CD14-positive monocyte (primary cell): Measurements from ENCODE around the gene EPHA3. TPM values are rescaled to one million over a fixed set of nuclear protein-coding genes. Genes with fewer than 3 reads are reported as not detected.

ENCODE experiments used
- DNase-seq, 3 donors: peaks; one replicate each; pipeline ENCODE4 v3.0.0-alpha.2; 2011 to 2022
- H2AFZ ChIP-seq: 2 replicates; pipeline ENCODE4 v1.6.0; 2012; ENCODE audit warnings: mild to moderate bottlenecking, low read depth, low read length, inconsistent platforms; ENCODE audit not compliant: insufficient read depth, poor library complexity, severe bottlenecking
- H3K27ac ChIP-seq, 2 donors: 1 replicate in 1 of 2; 2 replicates in 1 of 2; pipeline ENCODE4 v1.5.1; 2012 to 2013; ENCODE audit warnings: low read length in 2 of 2, control low read depth in 1 of 2, inconsistent platforms in 1 of 2, low read depth in 1 of 2, mild to moderate bottlenecking in 1 of 2
- H3K27me3 ChIP-seq, 2 donors: one replicate each; pipeline versions ENCODE4 v1.6.0 to v1.6.1; 2011 to 2013; ENCODE audit warnings: low read length in 2 of 2; ENCODE audit not compliant: control insufficient read depth in 2 of 2, insufficient read depth in 2 of 2
- H3K36me3 ChIP-seq, 2 donors: replicated peaks in 1 of 2; 1 replicate in 1 of 2; 2 replicates in 1 of 2; pipeline versions ENCODE4 v1.5.1 to v1.6.1; 2012 to 2013; ENCODE audit warnings: low read length in 2 of 2, control low read depth in 1 of 2, inconsistent platforms in 1 of 2, mild to moderate bottlenecking in 1 of 2; ENCODE audit not compliant: insufficient read depth in 2 of 2, control insufficient read depth in 1 of 2
- H3K4me1 ChIP-seq, 2 donors: 1 replicate in 1 of 2; 2 replicates in 1 of 2; pipeline versions ENCODE4 v1.5.1 to v1.6.1; 2012 to 2013; ENCODE audit warnings: low read length in 2 of 2, control low read depth in 1 of 2, inconsistent platforms in 1 of 2, mild to moderate bottlenecking in 1 of 2, moderate library complexity in 1 of 2; ENCODE audit not compliant: insufficient read depth in 2 of 2, control insufficient read depth in 1 of 2
- H3K4me2 ChIP-seq: replicated peaks from 2 replicates; pipeline ENCODE3; 2012; ENCODE audit warnings: low read length, moderate library complexity, mild to moderate bottlenecking; ENCODE audit not compliant: poor library complexity, severe bottlenecking; ENCODE audit errors: extremely low read depth
- H3K4me3 ChIP-seq, 3 experiments: fragments of 200-600 bp in 1 of 3; sonication (generic) in 1 of 3; replicated peaks in 1 of 3; 1 replicate in 2 of 3; 2 replicates in 1 of 3; pipeline ENCODE4 v1.5.1; 2011 to 2013; ENCODE audit warnings: low read length in 3 of 3, mild to moderate bottlenecking in 3 of 3, control low read depth in 2 of 3, low read depth in 2 of 3, inconsistent platforms in 1 of 3, moderate library complexity in 1 of 3
- H3K79me2 ChIP-seq: 2 replicates; pipeline ENCODE4 v1.6.0; 2012; ENCODE audit warnings: mild to moderate bottlenecking, control low read depth, inconsistent platforms, low read length, moderate library complexity; ENCODE audit not compliant: insufficient read depth
- H3K9ac ChIP-seq: 2 replicates; pipeline ENCODE4 v1.6.0; 2017; ENCODE audit warnings: low read length, mild to moderate bottlenecking; ENCODE audit not compliant: insufficient read depth, poor library complexity, severe bottlenecking
- H3K9me3 ChIP-seq, 2 donors: replicated peaks in 1 of 2; 1 replicate in 1 of 2; 2 replicates in 1 of 2; pipeline versions ENCODE4 v1.5.1 to v1.6.1; 2012 to 2013; ENCODE audit warnings: low read length in 2 of 2, control low read depth in 1 of 2; ENCODE audit not compliant: control insufficient read depth in 1 of 2, insufficient read depth in 1 of 2
- H4K20me1 ChIP-seq: 2 replicates; pipeline ENCODE4 v1.6.0; 2012; ENCODE audit warnings: mild to moderate bottlenecking, low read length, control low read depth, moderate library complexity; ENCODE audit not compliant: insufficient read depth
- H3K27ac Mint-ChIP-seq, 7 donors: one replicate each; pipeline ENCODE4 v1.8.0; 2020; ENCODE audit warnings: mild to moderate bottlenecking in 7 of 7, mixed read lengths in 7 of 7, moderate library complexity in 6 of 7, inconsistent platforms in 2 of 7
- H3K27me3 Mint-ChIP-seq, 3 donors: one replicate each; pipeline ENCODE4 v1.8.0; 2021 to 2022; ENCODE audit warnings: low read depth in 3 of 3, mild to moderate bottlenecking in 3 of 3, mixed read lengths in 3 of 3, moderate library complexity in 3 of 3, inconsistent platforms in 1 of 3
- H3K36me3 Mint-ChIP-seq, 2 donors: one replicate each; pipeline ENCODE4 v1.8.0; 2020; ENCODE audit warnings: mixed read lengths in 2 of 2, inconsistent platforms in 1 of 2, mild to moderate bottlenecking in 1 of 2
- H3K4me1 Mint-ChIP-seq: one replicate; pipeline ENCODE4 v1.8.0; 2020; ENCODE audit warnings: mild to moderate bottlenecking, mixed read lengths
- H3K4me3 Mint-ChIP-seq, 2 donors: one replicate each; pipeline ENCODE4 v1.8.0; 2020; ENCODE audit warnings: mild to moderate bottlenecking in 2 of 2, mixed read lengths in 2 of 2, moderate library complexity in 1 of 2
- H3K9me3 Mint-ChIP-seq, 7 donors: one replicate each; pipeline ENCODE4 v1.8.0; 2020 to 2022; ENCODE audit warnings: mixed read lengths in 7 of 7, mild to moderate bottlenecking in 6 of 7, moderate library complexity in 6 of 7, inconsistent platforms in 2 of 7
- WGBS: methylation state at CpG from one replicate; pipeline ENCODE4 v1.1.5; 2013; ENCODE audit warnings: missing lambda C conversion rate; ENCODE audit not compliant: insufficient coverage; 5-methylcytosine and 5-hydroxymethylcytosine counted together
- intact Hi-C, 2 donors: fragments of 100-400 bp; cut with micrococcal nuclease; formaldehyde crosslinking; loops; one replicate each; pipeline versions ENCODE4 v1.15.0 to v1.15.1; 2023
- polyA plus RNA-seq, 3 donors: library from polyadenylated mRNA; depleted of rRNA in 1 of 3; unstranded in 2 of 3; stranded (reverse) in 1 of 3; fragments of 300-500 nt in 2 of 3; fragments of >200 nt in 1 of 3; fragmentation: Illumina TruSeq in 2 of 3; gene quantifications; 1 replicate in 2 of 3; 2 replicates in 1 of 3; pipeline ENCODE4 v1.2.3, GENCODE V29; 2012 to 2021
- TF ChIP-seq, protein P1 (sequence below): fragments of 200-600 bp; IDR thresholded peaks from one replicate; pipeline ENCODE4 v1.8.0; 2022; ENCODE audit warnings: antibody characterized with exemption, mild to moderate bottlenecking

EPHA3 gene
- polyA plus RNA-seq, 3 donors: not detected

DNA sequence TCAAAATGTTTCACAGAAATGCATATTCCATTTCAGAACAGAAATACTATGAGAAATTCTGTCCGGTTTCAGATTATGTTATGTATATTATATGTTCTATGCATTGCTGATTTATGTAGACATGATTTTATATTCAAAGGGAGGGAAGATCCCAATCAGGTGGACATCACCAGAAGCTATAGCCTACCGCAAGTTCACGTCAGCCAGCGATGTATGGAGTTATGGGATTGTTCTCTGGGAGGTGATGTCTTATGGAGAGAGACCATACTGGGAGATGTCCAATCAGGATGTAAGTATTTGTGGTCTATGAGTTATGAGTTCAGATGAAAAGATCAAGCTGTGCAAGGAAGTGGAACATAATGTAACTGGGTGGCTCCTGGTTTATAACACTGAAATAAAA lies 341.7 kb downstream of the EPHA3 start:
- no peaks in the 10 kb centered on the region for H3K36me3 ChIP-seq
- WGBS: 96% methylated on average over 3 of the region's 4 CpGs
- Mint-ChIP-seq H3K4me1 (no peaks in the 10 kb centered on the region), H3K27me3 (peaks cover 0 to 1% (median 0%) of the 10 kb centered on the region in 3 donors), H3K36me3 (no peaks in the 10 kb centered on the region), H3K9me3 (peaks cover 0 to 6% (median 2%) of the 10 kb centered on the region in 7 donors), H3K27ac (no peak overlapping the region), H3K4me3 (no peak overlapping the region)
- H3K4me2 ChIP-seq: no peak overlapping the region
- no peaks in the 10 kb centered on the region for H4K20me1 ChIP-seq
- H3K9ac ChIP-seq: no peak overlapping the region
- no peaks in the 10 kb centered on the region for H3K27me3 ChIP-seq
- H3K27ac ChIP-seq: no peak overlapping the region
- no peaks in the 10 kb centered on the region for H3K79me2 ChIP-seq
- TF ChIP-seq, protein P1, sequence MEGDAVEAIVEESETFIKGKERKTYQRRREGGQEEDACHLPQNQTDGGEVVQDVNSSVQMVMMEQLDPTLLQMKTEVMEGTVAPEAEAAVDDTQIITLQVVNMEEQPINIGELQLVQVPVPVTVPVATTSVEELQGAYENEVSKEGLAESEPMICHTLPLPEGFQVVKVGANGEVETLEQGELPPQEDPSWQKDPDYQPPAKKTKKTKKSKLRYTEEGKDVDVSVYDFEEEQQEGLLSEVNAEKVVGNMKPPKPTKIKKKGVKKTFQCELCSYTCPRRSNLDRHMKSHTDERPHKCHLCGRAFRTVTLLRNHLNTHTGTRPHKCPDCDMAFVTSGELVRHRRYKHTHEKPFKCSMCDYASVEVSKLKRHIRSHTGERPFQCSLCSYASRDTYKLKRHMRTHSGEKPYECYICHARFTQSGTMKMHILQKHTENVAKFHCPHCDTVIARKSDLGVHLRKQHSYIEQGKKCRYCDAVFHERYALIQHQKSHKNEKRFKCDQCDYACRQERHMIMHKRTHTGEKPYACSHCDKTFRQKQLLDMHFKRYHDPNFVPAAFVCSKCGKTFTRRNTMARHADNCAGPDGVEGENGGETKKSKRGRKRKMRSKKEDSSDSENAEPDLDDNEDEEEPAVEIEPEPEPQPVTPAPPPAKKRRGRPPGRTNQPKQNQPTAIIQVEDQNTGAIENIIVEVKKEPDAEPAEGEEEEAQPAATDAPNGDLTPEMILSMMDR: no peak
- H2AFZ ChIP-seq: no peak overlapping the region
- H3K4me3 ChIP-seq: no peak overlapping the region
- DNase-seq: no peak
- intact Hi-C loops: no loop called here
- no peaks in the 10 kb centered on the region for H3K9me3 ChIP-seq
- no peaks in the 10 kb centered on the region for H3K4me1 ChIP-seq

DNA sequence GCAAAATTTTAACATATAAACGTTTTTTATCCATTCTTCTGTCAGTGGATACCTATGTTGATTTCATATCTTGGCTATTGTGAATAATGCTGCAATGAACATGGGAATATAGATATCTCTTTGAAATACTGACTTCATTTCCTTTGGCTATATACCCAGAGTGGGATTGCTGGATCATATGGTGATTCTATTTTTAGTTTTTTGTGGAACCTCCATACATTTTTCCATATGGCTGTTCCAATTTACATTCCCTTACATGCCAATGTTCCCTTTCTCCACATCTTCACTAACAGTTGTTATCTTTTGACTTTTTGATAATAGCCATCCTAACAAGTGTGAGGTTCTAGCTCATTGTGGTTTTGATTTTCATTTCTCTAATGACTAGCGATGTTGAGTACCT lies 344.6 kb downstream of the EPHA3 start:
- WGBS: no CpG with 5 or more reads among the region's 2 CpGs
- Histone ChIP-seq H3K27me3 (no peaks in the 10 kb centered on the region), H3K9me3 (peaks cover 0 to under 1% of the 10 kb centered on the region in 2 donors), H3K79me2 (no peaks in the 10 kb centered on the region), H3K4me1 (no peaks in the 10 kb centered on the region), H3K27ac (no peak overlapping the region), H3K9ac (no peak overlapping the region), H3K4me3 (no peak overlapping the region), H4K20me1 (no peaks in the 10 kb centered on the region), H2AFZ (no peak overlapping the region), H3K4me2 (no peak overlapping the region), H3K36me3 (no peaks in the 10 kb centered on the region)
- no peaks in the 10 kb centered on the region for H3K36me3 Mint-ChIP-seq
- TF ChIP-seq, protein P1: no peak
- no peak for DNase-seq
- peaks cover 0 to 6% (median 2%) of the 10 kb centered on the region in 7 donors for H3K9me3 Mint-ChIP-seq
- no peaks in the 10 kb centered on the region for H3K4me1 Mint-ChIP-seq
- H3K27ac Mint-ChIP-seq: no peak overlapping the region
- no peak overlapping the region for H3K4me3 Mint-ChIP-seq
- intact Hi-C loops: no loop called here
- H3K27me3 Mint-ChIP-seq: peaks cover 0 to 1% (median 0%) of the 10 kb centered on the region in 3 donors
